ENCODE measurements around the gene ADAM17.
A peak's percentile ranks its signal among the peaks of the same experiment; 100 is the strongest.
"Not testable (repeated sequence)": the region's sequence is repeated elsewhere in the genome, so short reads cannot be mapped to it uniquely, and the experiment has no call there.

The ADAM17 gene

DNA sequence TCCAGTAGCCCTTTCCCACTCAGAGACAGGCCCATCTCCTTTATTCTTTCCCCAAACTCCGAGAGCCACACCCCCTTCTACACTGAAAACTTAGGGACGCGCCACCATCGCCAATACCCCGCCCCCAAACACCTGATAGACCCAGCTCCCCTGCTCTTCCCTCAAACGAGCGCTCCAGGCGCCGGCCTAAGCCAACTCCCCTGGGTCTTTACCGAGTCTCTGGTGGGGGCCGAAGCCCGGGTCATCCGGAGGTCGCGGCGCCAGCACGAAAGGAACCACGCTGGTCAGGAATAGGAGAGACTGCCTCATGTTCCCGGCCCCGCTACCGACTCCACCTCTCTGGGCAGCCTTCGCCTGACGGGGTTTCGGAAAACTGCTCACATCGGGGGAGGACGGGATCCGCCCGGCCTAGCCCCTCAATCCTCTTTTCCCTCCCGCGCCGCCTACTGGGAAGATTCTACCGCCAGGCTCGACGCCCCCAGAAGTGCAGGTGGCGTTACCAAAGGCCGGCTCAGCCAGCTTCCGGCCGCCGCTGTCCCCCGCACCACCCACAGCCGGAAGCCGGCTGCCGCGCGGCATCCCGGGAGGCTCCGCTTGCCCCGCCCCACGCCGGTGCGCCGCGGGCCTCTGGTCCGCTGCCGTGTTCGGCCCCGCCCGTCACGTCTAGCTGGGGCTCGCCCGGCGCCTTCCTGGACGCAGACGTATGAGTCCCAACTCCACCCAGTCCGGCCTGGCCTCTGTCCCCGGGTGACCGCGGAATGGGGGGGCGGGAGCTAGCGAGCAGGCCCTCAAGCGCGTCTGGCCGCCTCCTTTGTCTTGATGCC lies at the start of gene ADAM17:
Gene ADAM17, minus strand, starts transcription at position 534 of the 824 bp plus-strand sequence. Its CDS starts 225 bp downstream, at position 309.
- peak; percentile 82 for DNase-seq

DNA sequence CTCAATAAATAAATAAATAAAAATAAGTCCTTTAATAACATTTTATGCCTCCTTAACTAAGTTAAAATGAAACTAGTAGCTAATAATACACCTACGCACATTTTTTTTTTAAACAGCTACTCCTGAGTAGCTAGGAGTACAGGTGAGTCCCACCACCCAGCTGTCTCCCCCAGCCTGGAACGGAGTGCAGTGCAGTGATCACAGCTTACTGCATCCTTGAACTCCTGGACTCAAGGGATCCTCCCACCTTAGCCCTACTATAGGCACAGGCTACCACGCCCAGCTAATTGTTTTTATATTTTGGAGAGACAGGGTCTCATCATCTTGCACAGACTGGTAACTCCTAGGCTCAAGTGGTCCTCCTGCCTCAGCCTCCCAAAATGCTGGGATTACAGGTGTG lies 46.8 kb upstream of the ADAM17 start:
- no peak for DNase-seq

DNA sequence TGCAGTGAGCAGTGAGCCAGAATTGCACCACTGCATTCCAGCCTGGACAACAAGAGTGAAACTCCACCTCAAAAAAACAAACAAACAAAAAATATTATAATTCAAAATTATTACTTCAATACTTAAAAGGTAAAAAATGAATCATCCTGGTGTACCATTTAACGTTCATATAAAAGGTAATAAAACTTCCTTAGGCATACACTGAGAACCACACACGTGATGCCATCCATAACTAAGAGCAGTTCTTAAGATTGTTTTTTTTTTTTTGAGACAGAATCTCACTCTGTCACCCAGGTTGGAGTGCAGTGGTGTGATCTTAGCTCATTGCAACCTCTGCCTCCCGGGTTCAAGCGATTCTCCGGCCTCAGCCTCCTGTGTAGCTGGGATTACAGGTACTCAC lies 45.8 kb upstream of the ADAM17 start:
- no peak for DNase-seq

DNA sequence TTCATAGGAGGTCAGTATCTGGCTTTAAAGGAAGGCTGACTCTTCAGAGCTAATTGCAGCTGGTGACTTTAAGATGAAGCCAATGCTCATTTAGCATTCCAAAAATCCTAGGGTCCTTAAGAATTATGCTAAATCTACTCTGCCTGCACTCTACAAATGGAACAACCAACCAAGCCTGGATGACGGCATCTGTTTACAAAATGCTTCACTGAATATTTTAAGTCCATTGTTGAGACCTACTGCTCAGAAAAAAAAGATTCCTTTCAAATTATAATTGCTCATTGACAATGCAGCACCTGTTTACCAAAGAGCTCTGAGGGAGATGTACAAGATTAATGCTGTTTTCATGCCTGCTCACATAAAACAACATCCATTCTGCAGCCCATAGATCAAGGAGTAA lies 43.8 kb upstream of the ADAM17 start:
- DNase-seq = no peak

DNA sequence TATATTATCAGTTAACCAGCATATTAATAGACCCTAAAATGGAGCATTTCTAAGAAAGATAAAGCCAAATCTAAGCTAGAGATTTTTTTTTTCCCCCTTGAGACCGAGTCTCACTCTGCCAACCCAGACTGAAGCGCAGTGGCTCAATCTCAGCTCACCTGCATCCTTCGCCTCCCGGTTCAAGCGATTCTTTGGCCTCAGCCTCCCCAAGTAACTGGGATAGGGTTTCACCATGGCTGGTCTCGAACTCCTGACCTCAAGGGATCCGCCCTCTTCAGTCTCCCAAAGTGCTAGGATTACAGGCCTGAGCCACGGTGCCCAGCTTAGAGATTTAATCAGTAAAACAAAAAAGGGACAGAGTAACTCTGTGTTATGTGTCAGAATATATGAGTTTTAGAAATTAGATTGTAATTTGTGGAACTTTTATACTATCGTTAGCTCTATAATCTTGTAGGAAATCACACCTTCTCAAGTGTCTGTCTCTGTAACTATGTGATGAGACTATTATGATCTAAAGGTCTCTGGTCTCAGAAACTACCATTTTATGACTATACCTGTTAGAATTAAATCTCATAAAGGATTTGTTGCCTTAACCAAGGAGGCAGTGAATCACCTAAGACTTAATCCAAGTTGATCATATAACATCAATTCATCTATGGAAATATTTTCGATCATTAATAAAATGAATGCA lies 41.1 kb upstream of the ADAM17 start:
- no peak for DNase-seq

DNA sequence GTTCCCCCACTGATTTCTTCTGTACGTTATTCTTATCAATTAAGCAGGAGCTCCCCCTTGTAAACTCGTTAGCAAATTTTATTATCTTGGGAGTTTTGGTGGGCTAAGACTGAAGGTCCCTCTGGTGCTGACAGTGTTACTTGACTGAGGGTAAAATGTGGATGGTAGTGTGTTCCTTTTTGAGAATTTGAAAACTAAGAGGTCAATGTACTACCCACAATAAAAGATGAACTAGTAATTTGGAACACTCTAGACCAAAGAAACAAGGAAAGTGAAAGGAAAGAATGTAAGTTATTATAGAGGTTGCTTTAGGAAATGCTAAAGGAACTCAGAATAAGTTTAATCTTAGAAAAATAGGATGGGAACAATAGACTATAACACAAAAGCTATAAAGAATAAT lies 40.1 kb upstream of the ADAM17 start:
- DNase-seq = no peak

DNA sequence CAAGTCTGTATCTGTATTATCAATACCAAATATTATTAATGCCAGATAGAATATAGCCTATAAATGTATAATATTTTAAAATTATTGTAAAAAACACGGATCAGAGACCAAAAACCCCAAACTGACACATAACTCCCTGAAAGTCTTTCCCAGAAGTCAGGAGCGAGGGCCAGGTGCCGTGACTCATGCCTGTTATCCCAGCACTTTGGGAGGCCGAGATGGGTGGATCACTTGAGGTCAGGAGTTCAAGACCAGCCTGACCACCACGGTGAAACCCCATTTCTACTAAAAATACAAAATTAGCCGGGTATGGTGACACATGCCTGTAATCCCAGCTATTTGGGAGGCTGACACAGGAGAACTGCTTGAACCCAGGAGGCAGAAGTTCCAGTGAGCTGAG lies 39.6 kb upstream of the ADAM17 start:
- not testable (repeated sequence) for DNase-seq

DNA sequence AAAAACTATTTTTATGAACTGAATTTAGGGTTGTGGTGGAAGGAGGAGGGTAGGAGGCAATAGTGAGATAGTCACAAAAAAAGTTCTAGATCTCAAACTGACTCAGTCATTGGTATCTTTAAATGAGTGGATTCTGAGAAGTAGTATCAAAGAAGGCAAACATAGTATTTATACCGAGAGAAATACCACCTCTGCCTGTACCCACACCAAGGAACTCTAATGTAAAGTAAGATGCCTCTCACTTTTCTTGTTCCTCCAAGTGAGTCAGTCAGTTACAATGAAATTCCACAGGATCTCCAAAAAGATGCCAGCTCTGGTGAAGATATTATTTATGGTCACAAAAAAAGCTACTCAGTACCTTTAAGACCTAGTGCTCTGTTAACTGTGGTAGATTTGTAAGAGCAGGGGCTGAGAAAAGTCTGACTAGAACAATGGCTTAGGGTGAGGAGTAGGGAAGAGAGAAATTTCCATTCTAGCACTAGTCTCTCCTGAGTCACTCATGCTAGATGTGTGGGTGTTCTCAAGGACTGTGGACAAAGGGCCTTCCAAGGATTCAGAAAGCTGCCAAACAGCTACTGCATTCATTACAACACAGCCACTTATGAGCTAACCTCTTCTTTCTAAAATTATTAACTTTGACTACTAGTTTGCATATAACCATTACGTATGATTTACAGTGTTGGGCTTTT lies 38.9 kb upstream of the ADAM17 start:
- DNase-seq = no peak

DNA sequence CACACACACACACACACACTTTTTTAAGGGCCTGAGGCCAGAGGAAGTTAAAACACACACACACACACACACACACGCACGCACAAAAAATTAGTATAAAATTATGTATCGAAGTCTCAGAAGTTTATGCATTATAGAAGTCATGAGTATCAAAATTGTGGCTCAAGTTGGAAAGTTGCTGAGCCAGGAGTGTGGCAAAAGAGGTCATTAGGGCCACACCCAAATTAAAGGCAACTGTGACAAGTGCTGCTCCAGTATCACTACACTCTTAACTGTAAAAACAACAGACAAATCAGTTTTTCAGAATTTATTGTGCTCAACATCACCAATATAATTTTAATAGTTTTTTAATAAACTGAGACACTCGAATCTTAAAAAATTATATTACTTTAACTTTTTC lies 38.3 kb upstream of the ADAM17 start:
- DNase-seq = no peak

DNA sequence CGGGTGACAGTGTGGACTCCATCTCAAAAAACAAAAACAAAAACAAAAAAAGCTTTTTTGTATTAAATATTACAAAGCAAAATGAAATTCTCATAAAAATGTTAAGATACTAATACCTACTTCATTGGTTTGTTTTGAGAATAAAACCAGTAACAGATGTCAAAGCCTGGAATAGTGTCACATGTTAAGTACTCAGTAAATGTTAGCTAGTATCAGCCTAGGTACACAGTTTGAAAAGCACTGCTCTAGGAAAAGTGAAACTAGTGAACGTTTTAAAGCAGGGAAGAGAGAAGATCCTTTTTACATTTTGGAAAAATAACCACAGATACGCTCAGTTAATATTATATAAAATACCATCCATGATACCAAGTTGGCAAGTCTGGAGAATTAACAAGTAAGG lies 37.1 kb upstream of the ADAM17 start:
- DNase-seq = no peak

DNA sequence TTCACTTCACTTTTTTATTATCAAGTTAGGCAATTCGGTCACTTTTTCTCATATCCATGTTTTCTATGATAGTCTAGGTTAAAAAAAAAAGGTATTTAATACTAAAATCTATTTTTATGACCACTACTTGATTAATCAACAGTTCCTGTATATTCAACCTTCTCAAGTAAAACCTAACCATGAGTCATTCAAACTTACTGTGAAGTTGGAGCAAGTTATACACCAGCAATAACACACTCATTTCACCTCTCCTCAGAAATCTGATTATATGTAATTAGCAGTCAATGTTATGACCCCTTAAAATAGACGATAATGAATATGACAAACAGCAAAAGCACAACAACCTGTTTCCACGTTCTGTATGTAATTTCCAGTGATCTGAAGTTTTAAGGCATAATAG lies 35.0 kb upstream of the ADAM17 start:
- DNase-seq = no peak

DNA sequence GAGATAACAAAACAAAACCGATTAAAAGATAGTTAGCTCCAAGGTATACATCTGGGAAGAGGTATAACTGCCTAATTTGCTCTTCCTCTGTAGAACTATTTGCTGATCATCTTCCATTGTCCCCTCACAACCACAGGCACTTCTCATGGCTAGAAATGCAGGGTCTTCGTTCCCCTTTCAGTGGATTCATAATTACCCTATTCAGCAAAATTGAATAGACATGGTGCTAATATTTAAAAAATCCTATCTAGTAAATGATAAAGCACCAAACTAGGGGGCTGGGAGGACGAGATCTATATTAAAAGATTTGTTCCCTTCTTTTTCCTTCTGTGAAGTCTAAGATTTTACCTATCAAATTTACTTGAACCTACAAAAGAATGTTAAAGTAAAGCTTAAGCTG lies 30.8 kb upstream of the ADAM17 start:
- DNase-seq = no peak

DNA sequence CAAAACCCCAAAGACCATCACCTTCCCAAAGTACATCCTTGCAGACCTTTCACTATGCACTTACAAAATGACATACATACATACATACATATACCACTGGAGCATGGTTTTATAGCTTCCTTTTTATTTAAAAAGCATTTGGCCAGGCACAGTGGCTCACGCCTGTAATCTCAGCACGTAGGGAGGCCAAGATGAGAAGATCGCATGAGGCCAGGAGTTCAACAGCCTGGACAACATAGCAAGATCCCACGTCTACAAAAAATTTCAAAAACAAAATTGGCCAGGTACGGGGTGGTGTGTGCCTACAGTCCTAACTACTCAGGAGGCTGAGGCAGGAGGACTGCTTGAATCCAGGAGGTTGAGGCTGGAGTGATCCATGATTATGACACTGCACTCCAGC lies 29.9 kb upstream of the ADAM17 start:
- DNase-seq = no peak

DNA sequence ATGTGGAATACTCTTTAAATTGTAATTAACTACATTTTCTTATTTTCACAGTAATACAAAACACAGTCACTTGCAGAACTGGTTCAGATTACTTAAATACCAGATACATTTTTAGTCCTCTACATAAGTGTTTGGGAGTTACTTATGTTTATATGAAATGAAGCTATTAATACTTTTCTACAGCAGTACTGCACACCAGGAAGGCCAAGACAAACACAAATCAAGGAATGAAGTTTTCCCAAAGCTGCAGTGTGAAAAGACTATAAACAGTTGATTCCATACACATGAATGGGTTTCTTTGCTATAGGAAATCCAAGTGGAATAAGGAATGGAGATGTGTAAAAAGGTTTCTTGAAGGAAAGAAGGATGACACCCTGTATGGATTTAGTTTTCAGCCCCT lies 29.3 kb upstream of the ADAM17 start:
- not testable (repeated sequence) for DNase-seq

DNA sequence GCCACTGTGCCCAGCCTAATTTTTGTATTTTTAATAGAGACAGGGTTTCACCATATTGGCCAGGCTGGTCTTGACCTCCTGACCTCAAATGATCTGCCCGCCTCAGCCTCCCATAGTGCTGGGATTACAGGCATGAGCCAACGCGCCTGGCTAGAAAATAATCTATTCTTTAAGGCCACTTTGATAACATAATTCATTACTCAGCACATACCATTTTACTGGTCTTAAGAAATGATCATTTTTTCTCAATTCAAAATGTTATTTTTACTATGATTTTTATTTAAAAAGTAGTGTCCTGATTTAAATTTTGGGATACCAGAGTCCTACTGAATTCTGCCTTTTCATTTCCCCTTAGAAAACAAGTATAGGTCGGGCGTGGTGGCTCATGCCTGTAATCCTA lies 27.0 kb upstream of the ADAM17 start:
- DNase-seq = no peak

DNA sequence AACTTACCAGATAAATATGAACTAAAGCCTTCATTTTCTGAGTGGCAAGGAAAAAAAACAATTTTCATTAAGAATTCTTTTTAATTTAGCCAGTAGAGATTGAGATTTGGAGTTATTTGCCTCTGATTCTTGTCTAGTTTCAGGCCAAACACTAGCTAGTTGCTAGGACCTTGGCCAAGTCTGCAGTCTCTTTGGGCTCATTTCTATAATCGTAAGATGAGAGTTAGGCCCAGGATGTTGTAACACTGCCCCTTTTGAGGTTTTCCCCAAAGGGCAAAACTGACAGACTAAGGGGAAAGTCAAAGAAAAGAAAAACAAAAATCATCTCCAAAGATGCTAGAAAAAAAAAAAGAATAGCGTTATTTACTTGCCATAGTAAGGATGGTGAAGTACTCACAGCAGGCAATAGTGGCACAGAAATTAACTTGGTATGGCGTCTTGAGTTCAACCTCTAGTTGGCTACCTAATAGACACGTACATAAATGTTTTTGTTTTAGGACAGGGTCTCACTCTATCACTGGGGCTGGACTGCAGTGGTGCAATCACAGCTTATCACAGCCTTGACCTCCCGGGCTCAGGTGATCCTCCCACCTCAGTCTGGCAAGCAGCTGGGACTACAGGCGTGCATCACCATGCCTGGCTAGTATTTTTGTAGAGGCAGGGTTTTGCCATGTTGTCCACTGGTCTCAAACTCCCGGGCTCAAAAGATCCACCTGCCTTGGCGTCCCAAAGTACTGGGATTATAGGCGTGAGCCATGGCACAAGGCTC lies 23.0 kb upstream of the ADAM17 start:
- no peak for DNase-seq

DNA sequence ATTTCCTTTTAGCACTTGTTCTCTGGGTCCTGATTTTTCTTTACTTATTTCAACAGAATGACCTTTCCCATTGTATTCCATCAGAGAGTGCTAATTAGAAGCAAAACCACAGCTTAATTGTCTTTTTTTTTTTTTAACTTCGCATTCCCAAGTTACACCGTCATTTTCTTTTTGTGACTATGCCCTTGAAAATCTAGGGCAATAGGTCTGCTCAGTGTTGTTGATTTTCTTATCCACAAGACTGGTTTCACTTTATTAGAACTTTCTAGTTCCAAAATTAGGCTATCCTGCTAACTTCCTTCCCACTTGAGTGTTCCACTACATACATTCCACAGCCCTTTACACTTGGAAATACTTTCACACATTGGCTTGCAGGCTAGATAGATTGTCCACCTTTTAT lies 18.7 kb upstream of the ADAM17 start:
- no peak for DNase-seq

DNA sequence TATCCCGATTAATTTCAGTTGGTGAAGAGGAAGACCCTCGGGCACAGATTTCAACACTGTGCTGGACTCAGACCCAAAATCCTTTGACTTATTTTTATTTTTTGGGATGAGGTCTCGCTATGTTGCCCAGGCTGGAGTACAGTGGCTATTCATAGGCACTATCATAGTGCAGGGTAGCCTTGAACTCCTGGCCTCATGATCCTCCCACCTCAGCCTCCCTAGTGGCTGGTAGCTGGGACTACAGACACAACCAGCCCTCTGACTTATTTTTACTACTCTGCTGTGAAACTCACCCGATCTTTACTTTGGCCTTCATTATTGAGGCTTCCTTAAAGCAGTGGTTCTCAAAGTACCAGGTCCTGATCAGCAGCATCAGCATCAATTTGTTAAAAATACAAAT lies 18.2 kb upstream of the ADAM17 start:
- DNase-seq = no peak

DNA sequence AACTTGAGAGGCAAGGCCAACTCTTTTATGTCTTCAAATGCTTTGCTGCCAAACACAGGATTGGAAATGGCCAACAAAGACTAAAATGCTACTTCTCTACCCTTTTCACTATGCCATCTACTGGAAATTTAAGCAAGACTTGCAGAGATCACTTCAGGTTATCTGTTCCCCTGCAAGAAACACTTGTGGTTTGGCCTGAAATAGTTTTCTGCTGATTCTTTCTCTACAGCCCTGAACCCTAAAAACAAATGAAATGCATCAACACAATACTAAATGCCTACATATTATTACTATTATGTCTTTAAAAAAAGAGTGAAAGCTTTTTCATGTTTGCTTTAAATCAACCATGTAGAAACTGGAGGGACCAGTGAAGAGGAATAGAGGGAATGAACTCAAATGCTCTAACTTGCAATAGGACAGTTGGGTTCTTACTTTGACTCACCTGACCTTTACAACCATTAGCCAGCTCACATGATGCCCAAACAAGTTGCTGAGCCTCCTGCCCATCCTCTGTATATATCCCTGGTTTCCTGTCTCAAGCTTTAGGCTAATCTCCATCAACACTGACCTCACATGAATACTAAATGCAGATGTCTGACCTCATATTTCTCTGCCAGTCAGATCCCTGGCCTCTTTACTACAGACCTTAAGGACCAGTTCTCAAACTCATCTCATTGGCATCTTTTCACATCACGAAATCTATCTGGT lies 17.5 kb upstream of the ADAM17 start:
- no peak for DNase-seq

DNA sequence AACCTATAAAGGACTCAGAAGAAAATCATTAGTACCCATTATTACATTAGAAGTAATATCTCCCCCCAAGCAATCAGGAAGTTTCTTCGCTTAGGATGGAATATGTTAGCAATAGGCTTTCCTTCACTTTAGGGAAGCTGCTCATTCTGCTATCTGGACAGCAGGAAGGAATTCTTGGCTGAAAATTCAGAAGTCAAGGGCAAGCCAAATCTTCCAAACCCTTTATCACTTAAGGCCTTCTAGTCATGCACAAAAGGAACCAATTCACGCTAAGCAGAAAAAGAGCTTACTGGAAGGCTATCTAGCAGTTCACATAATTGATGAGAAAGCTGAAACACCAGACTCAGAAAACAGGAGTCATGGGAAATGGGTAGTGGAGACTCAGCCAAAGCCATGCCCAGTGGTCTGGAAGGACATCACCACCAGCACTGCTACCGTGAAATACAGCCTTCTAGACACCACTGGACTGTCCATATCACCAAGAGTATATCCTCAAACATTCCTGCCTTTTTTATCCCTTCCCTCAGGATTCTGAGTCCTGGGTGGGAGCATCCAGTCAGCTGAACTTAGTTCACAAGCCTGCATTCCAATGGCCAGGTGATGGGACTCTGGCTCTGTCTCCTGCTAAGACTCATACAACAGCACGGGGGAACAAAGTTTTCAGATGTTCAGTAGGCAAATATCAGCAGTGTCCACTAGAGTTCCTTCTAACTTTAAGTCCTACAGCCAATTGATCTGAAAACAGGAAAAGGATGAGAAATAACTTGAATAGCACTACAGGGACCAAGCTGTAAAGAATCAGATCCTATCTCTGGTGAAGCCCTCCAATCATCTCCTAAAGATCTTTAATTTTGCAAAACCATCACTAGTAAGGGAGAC lies 14.8 kb upstream of the ADAM17 start:
- DNase-seq = no peak

DNA sequence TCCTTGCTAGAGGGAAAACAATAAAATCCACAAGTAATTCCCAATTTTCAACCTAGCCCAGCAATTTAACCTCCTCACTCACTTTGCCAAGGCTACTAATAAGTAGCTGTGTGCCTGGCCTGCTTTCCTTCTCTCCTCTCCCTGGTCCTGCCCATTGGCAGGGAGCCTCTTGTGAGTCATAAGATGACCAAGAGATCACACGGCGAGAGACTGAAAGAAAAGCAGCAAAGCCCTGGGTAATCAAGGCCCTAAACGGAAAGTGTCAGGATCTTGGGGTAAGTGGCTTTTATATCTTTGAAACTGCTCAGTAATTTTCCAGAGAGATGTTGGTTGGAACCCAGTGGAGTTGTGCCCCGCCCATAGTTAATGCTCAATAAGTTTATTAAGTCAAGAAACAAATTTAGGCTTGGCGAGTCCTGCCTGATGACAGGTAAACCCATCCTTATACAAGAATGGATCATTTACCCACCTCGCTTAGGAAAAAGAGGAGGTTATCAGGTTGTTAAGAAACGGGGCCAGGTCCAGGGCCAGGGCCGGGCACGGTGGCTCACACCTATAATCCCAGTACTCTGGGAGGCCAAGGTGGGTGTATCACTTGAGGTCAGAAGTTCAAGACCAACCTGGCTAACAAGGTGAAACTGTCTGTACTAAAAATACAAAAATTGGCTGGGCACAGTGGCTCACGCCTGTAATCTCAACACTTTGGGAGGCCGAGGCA lies 10.0 kb upstream of the ADAM17 start:
- no peak for DNase-seq

All from stimulated activated CD4-positive, alpha-beta T cell treated with anti-CD3 and anti-CD28 coated beads, Interleukin-12 subunit alpha, Interleukin-12 subunit beta, amount 100 ng/mL, for 4 hours (primary cell).